GM19238 (cell line): ENCODE data around the gene NINL.
"Not testable (repeated sequence)": the region's sequence is repeated elsewhere in the genome, so short reads cannot be mapped to it uniquely, and the experiment has no call there.

Experiments
- DNase-seq: peaks from one replicate; pipeline ENCODE4 v3.0.0; 2011; ENCODE audit warnings: low spot score; ENCODE audit not compliant: insufficient read length

Gene NINL

DNA sequence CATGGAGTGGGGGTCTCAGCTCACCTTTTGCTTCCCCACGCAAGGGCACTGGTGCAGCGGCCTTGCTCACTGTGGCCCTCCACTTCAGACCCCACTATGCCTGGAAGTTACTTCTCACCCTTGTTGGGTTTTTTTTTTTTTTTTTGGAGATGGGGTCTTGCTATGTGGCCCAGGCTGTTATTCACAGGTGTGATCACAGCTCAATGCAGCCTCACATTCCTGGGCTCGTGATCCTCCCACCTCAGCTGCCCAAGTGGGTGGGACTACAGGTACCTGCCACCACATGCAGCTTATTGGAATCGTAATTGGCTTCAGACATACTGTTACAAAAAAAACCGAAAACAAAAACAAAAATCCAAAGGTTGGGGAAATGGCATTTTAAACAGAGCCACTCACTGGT is 32.4 kb downstream of the NINL start:
- DNase-seq: no peak

DNA sequence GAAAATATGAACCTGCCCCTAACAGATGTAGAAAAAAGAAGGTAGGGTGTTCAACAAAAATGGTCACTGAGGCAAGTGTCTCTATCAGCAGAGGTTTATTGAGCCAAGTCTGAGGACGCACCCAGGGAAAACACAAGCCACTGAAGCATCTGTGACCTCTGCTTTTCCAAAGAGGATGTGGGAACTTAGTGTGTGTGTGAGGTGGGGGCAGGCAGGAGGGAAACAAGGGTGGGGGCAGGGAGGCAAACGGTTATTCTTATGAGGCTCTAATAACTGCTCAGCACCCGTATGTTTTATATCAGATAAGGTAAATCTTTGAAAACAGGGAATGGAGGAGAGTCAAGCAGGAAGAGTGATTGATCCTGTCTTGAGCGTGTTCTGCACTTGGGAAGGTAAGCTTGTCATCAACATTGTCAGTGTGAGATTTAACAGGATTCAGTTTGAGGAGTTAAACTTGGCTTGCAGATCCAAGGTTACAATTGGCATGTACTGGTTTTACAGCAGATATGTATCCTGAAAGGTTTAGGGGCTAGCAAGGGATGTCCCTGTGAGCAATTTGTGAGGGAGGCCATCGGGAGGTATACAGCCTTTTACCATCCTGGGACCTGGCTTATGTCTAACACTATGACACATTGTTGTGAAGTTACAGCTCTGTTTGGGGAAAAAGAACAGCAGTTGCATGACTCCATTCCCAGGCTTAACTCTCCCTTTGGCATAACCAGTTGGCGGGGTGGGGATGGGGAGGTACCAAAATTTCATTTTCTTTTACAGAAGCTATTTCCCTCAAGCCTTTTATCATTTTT is 33.7 kb downstream of the NINL start:
- no peak for DNase-seq

DNA sequence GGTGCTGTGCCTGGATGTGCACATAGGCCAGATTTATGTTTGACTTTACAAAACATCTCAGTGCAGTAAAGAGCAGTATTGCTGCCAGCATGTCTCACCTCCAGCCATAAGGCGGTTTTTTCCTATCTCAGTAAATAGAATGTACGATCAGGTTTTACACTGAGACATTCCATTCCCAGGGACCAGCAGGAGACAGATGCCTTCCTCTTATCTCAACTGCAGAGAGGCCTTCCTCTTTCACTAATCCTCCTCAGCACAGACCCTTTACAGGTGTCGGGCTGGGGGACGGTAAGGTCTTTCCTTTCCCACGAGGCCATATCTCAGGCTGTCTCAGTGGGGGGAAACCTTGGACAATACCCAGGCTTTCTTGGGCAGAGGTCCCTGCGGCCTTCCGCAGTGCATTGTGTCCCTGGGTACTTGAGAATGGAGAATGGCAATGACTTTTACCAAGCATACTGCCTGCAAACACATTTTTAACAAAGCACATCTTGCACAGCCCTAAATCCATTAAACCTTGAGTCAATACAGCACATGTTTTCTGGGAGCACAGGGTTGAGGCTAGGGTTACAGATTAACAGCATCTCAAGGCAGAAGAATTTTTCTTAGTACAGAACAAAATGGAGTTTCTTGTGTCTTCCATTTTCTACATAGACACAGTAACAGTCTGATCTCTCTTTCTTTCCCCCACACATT is 34.5 kb downstream of the NINL start:
- not testable (repeated sequence) for DNase-seq

DNA sequence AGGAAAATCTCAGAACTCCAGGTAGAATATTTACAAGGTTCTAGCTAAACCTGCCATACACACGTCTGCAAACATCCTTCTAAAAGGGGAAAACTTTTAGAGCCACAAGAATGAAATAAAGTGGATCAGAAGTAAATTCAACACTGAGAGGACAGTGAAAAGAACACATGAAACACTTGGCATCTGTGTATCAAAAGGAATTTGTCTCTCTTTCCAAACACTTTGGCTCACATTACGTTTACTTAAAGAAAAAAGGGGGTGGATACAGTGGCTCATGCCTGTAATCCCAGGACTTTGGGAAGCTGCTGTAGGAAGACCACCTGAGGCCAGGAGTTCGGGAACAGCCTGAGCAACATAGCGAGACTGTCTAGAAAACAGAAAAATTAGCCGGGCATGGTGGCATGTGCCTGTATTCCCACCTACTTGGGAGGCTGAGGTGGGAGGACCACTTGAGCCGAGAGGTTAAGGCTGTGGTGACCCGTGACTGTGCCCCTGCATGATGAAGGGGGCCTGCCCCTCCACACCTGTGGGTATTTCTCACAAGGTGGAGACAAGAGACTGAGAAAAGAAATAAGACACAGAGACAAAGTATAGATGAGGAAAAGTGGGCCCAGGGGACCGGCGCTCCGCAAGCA is 35.4 kb downstream of the NINL start:
- no peak for DNase-seq

DNA sequence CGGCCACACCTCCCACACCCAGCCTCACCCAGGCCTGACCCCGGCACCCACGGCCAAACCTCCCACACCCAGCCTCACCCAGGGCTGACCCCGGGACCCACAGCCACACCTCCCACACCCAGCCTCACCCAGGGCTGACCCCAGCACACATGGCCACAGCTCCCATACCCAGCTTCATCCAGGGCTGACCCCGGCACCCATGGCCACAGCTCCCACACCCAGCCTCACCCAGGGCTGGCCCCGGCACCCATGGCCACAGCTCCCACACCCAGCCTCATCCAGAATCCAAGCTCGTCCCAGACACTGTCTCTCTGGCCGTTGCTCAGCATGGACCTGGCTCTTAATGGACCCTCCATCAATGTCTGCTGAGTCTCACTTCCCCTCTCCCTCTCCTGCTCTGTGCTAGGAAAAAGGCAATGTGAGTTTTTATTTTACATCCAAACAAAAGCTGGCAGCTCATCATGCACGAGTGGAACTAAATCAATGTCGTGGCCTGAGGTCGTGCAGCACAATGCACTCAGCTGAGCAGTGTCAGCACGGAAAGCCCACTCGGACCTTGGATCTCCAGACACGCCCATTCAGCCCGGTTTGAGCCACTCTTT is 36.1 kb downstream of the NINL start:
- DNase-seq: no peak

DNA sequence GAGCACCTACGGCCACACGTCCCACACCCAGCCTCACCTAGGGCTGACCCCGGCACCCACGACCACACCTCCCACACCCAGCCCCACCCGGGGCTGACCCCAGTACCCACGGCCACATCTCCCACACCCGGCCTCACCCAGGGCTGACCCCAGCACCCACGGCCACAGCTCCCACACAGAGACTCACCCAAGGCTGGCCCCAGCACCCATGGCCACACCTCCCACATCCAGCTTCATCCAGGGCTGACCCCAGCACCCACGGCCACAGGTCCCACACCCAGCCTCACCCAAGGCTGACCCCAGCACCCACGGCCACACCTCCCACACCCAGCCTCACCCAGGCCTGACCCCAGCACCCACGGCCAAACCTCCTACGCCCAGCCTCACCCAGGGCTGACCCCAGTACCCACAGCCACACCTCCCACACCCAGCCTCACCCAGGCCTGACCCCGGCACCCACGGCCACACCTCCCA is 36.7 kb downstream of the NINL start:
- DNase-seq: no peak

DNA sequence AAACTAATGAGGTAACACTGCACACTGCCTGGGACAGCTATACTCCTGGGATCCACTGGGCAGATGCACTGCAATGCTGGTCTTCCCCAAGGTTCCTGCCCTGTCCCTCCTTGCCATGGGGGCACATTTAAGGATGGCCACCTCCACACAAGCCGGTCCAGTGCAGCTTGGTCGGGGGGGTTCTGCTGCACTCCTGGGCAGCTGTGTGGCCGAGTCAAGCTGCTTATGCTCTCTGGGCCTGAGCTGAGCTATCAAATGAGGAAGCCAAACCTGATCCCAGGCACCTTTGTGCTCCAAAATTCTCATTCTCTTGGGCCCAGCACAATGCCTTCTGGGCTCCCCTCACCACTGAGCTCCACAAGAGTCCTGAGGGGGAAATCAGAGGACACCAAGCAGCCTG is 37.3 kb downstream of the NINL start:
- no peak for DNase-seq

DNA sequence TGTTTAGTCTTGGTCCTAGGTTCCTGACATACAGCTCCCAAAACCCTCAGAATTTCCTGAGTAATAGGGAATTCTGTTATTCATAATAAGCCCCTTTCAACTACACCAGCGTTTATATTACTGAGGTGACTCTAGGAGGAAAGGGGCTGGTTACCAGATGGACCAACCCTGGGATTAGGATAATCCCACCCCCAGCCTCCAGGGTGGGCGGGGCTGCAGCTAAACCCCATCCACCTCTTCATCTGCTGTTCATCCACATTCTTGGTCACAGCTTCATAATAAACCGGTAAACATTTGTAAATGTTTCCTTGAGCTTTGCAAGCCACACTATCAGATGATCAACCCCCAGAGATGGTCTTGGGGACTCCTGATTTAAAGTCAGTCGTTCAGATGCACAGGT is 38.3 kb downstream of the NINL start:
- DNase-seq: no peak

DNA sequence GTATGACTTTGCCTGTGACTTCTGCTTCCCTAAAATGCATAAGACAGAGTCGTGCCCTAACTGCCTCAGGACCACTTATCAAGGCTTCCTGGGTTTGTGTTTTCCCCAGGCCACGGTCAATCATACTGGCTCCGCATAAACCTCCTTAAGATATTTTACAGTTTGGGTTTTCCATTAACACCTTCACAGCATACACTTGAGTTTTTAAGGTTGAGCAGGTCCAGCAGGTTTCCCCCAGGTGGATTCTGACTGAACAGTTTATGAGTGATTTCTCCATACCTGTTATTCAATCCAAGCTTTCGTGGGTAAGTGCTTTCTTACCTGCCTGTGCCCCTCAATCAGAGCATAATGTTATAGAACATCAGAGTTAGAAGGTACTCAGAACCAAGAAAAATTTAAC is 39.3 kb downstream of the NINL start:
- DNase-seq: no peak

DNA sequence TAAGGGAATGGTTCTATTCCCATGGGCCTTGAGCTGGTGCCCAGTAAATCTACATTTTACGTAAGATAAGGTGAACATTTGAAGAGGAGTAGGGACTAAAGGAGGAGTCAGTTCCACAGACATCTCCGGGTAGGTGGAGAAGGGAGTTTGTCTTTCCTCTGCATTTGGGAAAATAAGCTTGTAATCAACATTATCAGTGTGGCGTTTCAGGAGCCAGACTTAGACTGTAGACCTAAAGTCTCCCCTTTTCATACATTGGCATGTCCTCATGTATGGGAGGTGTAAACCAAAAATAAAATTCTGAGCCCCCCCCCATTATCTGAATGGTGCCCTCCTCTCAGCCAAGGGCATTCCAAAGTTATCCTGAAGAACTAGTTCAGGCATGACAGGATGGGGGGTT is 40.2 kb downstream of the NINL start:
- DNase-seq: no peak

DNA sequence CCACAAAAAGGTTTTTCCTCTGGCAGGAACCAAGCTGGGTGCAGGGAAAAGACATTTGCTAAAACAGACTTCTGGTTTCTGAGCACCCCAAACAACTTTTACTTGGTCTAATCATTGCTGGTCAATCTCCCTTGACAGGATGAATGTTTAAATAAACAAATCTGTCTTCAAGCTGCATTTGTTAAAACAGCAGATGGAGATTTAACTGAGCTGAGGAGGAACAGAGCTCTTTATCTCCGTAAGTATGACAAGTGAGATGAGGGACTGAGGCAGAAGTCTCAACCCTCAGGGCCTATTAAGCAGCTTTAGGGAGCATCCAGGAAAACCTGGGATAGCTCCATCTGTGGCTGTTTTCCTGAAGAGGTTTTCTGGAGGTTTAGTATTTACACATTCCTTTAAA is 40.6 kb downstream of the NINL start:
- DNase-seq: no peak

DNA sequence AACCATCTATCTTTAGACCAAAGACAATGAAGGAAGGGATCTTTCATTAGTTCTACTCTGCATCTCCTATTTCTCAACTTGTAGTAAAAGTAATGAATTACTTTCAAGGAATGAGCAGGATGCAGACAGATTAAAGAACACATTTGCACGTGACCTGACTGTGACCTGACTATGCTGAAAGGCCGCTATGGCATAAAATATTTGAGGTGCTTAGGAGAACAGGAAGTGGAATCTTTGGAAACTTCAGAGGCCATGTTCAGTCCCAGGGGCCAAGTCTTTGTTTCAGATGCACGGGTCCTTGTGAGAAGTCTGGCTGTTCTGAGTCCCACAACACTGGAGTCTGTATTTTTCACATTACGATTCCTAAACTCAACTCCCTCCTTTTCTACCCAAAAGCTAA is 41.0 kb downstream of the NINL start:
- DNase-seq: no peak

DNA sequence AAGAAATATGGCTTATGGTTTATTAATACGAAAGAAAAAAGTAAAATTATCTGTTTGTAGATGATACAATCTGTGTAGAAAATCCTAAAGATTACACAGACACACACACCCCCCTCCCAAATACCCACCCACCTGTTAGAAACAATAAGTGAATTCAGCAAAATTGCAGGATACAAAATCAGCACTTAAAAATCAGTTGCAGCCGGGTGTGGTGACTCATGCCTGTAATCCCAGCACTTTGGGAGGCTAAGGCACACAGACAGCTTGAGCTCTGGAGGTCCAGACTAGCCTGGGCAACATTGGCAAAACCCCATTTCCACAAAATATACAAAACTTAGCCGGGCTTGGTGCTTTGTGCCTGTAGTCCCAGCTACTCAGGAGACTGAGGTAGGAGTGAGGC is 42.3 kb downstream of the NINL start:
- DNase-seq: no peak

DNA sequence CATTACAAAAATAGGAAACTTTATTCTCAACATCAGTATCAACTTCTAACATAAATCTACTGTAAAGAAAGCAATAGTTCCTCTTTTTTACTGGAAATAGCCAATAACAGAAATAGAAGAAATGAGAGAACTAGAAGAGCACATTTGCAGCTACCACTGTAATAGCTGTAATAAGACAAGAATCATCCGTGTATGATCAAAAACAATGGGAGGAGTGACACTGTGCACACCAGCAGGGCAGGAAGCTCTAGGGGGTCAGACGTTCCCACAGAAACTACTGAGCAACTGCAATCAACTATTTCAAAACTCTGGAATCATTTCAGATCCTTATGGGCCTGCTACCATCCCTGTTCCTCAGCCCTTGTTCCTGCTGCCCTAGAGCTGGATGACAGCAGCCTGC is 43.7 kb downstream of the NINL start:
- DNase-seq: no peak

DNA sequence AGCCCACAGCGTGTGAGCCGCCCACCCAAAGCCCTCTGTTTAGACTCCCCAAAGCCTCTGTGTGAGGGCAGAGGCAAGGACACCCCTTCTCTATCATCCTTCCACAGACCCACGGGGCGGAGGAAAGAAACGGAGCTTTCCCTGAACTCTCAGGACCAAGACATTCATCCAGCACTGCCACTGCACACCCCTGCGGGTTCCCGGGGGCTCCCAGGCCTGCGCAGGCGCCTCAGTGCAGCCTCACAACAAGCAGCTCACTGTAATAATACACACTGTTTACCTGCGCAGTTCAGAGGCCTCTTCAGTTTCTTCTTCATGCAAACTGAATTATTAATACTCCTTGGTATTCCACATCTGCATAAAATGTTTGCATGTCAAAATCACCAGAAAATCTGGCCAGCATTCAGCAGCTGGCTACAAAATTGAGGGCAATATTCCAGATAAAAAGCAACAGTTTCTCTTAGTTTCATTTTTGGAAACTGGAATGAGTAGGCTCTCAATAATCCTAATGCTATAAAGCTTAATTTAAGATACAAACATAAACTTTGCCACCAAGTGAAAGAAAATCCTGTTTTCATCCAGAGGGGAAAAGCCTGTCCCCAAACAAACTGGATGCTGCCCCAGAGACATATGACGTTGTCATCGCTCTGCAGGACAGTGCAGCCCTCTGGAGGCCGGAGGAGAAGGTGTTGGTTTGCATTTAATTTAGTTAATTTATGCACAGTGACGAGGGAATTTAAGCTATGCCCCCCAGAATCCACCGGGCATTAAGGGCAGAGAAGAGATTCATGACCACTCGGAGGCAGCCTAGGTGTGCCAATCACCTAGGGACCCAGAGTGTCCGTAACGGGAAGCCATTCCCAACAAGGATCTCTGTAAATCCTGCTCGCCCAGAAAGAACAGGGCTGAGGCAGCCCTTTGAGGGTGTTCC is 45.3 kb downstream of the NINL start:
- no peak for DNase-seq

DNA sequence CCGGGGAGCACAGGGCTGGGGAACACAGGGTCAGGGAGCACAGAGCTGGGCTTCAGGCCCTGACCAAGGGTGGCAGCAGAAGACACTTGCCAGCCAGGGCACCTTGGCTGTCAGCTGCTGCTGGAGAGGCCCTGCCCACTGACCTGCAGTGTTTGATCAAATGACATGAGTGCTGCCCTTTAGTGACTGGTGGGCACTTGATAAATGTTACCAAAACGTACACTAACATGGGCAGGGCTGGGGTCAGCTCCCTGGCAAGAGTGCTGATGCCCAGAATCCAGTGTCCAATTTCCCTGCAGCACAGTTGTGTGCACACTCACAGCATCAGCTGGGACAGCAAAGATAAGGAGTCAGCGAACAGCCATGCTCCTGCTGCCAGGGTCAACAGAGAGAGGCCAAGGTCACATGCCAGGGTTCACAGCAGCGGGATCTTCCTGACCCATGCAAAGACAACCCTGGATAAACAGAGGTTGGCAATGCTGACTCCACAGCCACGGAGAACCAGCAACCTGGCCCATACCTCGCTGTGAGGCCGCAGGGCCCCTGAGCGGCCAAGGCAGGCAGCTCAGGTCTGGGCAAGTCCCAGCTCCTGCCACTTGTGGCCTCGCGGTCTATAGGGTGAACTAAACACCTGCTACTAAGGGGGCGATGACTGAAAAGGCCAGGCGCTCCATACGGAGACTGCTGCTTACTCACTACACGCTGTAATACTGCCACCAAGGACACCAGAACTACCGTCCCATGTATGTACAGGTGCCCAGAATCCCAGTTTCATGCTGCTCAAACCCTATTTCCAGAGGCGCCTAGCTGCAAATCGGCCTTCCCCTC is 46.3 kb downstream of the NINL start:
- no peak for DNase-seq

DNA sequence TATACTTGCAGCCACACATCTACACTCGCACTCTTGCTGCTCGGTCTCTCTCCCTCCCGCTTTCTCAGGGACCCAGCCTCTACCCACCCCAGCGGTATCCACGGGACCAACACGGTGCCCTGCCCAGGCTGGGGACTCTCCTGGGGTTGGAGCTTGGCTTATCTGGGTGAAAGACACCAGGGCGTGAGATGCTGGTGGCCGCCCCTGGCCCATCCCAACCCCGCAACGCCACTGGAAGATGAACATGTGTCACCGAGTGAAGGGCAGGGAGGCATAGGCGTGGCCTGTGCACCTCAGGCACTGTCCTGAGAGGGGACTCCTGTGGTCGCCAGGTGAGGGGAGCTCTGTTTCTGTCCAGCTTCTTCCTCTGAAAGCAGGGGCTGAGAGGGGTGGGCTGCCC is 47.4 kb downstream of the NINL start:
- no peak for DNase-seq

DNA sequence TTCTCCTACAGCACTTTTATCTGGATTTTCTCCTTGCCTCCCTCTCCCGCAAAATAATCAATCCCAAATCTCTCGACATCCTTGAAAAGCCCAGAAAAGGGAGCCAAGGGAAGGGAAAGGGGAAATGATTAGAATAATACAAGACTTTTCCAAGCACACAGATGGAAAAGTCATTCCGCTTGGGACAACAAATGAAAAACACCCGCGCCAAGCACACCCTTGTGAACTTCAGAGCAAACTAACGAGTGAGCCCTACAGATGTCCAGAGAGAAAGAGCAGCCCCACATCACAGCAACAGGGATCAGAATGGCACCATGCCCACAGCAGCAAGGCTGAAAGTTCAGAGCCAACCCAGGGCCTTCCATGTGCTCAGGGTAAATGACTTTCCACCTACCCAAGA is 49.6 kb downstream of the NINL start:
- DNase-seq: no peak

DNA sequence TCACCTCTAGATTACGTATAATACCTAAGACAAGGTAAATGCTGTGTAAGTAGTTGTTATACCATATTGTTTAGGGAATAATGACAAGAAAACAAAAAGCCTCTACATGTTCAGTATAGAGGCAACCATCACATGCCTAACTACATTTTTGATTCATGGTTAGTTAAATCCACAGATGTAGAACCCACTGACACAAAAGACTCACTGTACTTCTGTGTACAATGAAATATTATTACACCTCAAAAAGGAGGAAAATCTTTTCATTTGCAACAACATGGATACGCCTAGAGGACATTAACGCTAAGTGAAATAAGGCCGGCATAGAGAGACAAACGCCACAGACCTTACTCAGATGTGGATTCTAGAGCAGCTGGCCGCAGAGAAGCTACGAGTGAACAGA is 50.5 kb downstream of the NINL start:
- DNase-seq: no peak
